Measurements from ENCODE around the gene ISCU. TPM values are rescaled to one million over a fixed set of nuclear protein-coding genes. Genes with fewer than 3 reads are reported as not detected.

The ISCU gene
- total and polyA plus RNA-seq, 9 of the 15 experiments (the other 6 are each of a cell fraction or from before 2014, with no cell fraction given): 15.9 to 92.5 (median 77.3) TPM

- TF ChIP-seq, protein P1, sequence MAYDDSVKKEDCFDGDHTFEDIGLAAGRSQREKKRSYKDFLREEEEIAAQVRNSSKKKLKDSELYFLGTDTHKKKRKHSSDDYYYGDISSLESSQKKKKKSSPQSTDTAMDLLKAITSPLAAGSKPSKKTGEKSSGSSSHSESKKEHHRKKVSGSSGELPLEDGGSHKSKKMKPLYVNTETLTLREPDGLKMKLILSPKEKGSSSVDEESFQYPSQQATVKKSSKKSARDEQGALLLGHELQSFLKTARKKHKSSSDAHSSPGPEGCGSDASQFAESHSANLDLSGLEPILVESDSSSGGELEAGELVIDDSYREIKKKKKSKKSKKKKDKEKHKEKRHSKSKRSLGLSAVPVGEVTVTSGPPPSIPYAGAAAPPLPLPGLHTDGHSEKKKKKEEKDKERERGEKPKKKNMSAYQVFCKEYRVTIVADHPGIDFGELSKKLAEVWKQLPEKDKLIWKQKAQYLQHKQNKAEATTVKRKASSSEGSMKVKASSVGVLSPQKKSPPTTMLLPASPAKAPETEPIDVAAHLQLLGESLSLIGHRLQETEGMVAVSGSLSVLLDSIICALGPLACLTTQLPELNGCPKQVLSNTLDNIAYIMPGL (CRISPR knock-in tag; IDR thresholded peaks at IDR 0.05): peak; percentile 91; the same call in 1 of the 2 replicates
- 0 out of 2 replicates have a peak, but pooled peaks have one; percentile 46 for TF ChIP-seq TEAD2 (tag; IDR thresholded peaks at IDR 0.05)
- TF ChIP-seq ZBED1 (IDR thresholded peaks at IDR 0.05): no peak
- peak; percentile 93; the same call in 1 of the 2 replicates for TF ChIP-seq PHF8 (IDR thresholded peaks at IDR 0.05; ENCODE audit: borderline replicate concordance, low read length)
- TF ChIP-seq JUNB (CRISPR knock-in tag; conservative IDR thresholded peaks at IDR 0.05): no peak
- TF ChIP-seq CC2D1A (IDR thresholded peaks at IDR 0.05): no peak
- TF ChIP-seq DPF2 (IDR thresholded peaks at IDR 0.05): no peak
- TF ChIP-seq, protein P2, sequence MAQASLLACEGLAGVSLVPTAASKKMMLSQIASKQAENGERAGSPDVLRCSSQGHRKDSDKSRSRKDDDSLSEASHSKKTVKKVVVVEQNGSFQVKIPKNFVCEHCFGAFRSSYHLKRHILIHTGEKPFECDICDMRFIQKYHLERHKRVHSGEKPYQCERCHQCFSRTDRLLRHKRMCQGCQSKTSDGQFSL (CRISPR knock-in tag; IDR thresholded peaks at IDR 0.05): no peak
- TF ChIP-seq, protein P2 (tag; IDR thresholded peaks at IDR 0.05): no peak
- TF ChIP-seq NFRKB (IDR thresholded peaks at IDR 0.05; ENCODE audit: low read depth): peak; percentile 99
- TF ChIP-seq COPS2 (conservative IDR thresholded peaks at IDR 0.05): no peak
- no peak for TF ChIP-seq ZNF75A (CRISPR knock-in tag; IDR thresholded peaks at IDR 0.05)
- TF ChIP-seq, protein P3, sequence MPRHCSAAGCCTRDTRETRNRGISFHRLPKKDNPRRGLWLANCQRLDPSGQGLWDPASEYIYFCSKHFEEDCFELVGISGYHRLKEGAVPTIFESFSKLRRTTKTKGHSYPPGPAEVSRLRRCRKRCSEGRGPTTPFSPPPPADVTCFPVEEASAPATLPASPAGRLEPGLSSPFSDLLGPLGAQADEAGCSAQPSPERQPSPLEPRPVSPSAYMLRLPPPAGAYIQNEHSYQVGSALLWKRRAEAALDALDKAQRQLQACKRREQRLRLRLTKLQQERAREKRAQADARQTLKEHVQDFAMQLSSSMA (CRISPR knock-in tag; IDR thresholded peaks at IDR 0.05): peak; percentile 99
- TF ChIP-seq GTF2B (IDR thresholded peaks at IDR 0.05; ENCODE audit: extremely low read depth, insufficient read length): no peak
- no peak for TF ChIP-seq MYBL2 (IDR thresholded peaks at IDR 0.05; ENCODE audit: low read depth)
- no peak for TF ChIP-seq MYBL2 (CRISPR knock-in tag; IDR thresholded peaks at IDR 0.05; ENCODE audit: borderline replicate concordance)
- no peak for TF ChIP-seq CHD4 (IDR thresholded peaks at IDR 0.05; ENCODE audit: insufficient read depth, insufficient replicate concordance, low read depth, low read length, poor library complexity, severe bottlenecking)
- no peak for TF ChIP-seq TGIF2 (CRISPR knock-in tag; IDR thresholded peaks at IDR 0.05)
- TF ChIP-seq, protein P4, sequence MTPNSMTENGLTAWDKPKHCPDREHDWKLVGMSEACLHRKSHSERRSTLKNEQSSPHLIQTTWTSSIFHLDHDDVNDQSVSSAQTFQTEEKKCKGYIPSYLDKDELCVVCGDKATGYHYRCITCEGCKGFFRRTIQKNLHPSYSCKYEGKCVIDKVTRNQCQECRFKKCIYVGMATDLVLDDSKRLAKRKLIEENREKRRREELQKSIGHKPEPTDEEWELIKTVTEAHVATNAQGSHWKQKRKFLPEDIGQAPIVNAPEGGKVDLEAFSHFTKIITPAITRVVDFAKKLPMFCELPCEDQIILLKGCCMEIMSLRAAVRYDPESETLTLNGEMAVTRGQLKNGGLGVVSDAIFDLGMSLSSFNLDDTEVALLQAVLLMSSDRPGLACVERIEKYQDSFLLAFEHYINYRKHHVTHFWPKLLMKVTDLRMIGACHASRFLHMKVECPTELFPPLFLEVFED (CRISPR knock-in tag; conservative IDR thresholded peaks at IDR 0.05): no peak; the same call in 1 of the 2 replicates
- TF ChIP-seq ZNF445 (CRISPR knock-in tag; IDR thresholded peaks at IDR 0.05; ENCODE audit: low read depth): no peak
- no peak for TF ChIP-seq MEIS2 (IDR thresholded peaks at IDR 0.05; ENCODE audit: partially characterized antibody)
- no peak for TF ChIP-seq SETDB1 (IDR thresholded peaks at IDR 0.05; ENCODE audit: low read length)
- TF ChIP-seq ZEB2 (IDR thresholded peaks at IDR 0.05): no peak
- TF ChIP-seq PTRF (tag; IDR thresholded peaks at IDR 0.05): no peak
These were observed 1.4 kb upstream of the ISCU start, which contains the start of gene SART3 (continued) for GRCh38 chr12:108560752-108561719.
